ENCODE data around the gene CLPSL1. TPM values are rescaled to one million over a fixed set of nuclear protein-coding genes. Genes with fewer than 3 reads are reported as not detected.

CLPSL1 gene
- total RNA-seq, 1 experiment from 2014 or later = not detected

DNA sequence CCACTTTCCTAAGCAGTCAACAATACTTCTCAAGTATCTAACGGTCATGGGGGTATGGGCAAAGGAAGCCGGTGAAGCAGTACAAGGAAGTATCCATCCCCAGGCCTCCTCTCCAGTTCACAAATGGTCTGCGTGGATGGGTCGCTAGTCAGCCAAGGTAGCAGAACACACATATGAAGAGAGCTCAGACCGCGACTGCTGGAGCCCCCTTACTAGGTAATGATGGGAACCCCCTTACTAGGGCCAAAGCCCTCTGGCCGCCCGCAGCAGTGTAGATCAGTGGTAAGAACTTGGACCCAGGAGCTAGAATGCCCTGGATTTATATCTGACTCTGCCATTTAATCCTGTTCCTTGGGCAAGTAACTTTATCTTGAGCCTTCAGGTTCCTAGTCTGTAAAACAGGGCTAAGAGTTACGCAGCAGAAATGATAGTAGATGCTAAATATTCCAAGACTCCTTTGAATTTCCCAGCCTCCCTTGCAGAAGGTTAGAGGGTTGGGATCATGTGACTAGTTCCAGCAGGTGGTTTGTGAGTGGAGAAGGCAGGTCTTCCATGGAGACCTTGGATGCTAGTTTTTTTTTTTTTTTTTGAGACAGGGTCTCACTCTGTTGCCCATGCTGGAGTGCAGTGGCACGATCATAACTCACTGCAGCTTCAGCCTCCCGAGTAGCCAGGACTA lies 6.6 kb upstream of the CLPSL1 start:
- no peaks in the 10 kb centered on the region for H3K36me3 ChIP-seq (ENCODE audit: control insufficient read depth, insufficient read depth, low read length)
- no peaks in the 10 kb centered on the region for H3K4me1 ChIP-seq (ENCODE audit: control insufficient read depth, insufficient read depth, low read length)
- no peak overlapping the region for H3K27ac ChIP-seq (ENCODE audit: low read length)
- H3K27me3 ChIP-seq (ENCODE audit: control insufficient read depth, insufficient read depth, low read length) = no peaks in the 10 kb centered on the region
- no peaks in the 10 kb centered on the region for H3K9me3 ChIP-seq (ENCODE audit: control insufficient read depth, insufficient read depth, low read depth, low read length)
- in situ Hi-C loops (cut with HindIII; ENCODE audit: low pct_unique_long_range_greater_than_20kb, low sequenced_read_pairs) = no loop called here
- POLR2A ChIA-PET = no interaction called here
- intact Hi-C loops (cut with micrococcal nuclease; ENCODE audit: unreplicated experiment) = no loop called here
- TF ChIP-seq POLR2AphosphoS5 (IDR thresholded peaks at IDR 0.05; ENCODE audit: low read depth, low read length) (no peak), TCF7L2 (IDR thresholded peaks at IDR 0.05; ENCODE audit: low read depth, low read length) (no peak), SIN3A (IDR thresholded peaks at IDR 0.05; ENCODE audit: borderline replicate concordance, insufficient read depth, low read depth, low read length) (no peak), CTCF (IDR thresholded peaks at IDR 0.05) (no peak)
- TF ChIP-seq, protein P1, sequence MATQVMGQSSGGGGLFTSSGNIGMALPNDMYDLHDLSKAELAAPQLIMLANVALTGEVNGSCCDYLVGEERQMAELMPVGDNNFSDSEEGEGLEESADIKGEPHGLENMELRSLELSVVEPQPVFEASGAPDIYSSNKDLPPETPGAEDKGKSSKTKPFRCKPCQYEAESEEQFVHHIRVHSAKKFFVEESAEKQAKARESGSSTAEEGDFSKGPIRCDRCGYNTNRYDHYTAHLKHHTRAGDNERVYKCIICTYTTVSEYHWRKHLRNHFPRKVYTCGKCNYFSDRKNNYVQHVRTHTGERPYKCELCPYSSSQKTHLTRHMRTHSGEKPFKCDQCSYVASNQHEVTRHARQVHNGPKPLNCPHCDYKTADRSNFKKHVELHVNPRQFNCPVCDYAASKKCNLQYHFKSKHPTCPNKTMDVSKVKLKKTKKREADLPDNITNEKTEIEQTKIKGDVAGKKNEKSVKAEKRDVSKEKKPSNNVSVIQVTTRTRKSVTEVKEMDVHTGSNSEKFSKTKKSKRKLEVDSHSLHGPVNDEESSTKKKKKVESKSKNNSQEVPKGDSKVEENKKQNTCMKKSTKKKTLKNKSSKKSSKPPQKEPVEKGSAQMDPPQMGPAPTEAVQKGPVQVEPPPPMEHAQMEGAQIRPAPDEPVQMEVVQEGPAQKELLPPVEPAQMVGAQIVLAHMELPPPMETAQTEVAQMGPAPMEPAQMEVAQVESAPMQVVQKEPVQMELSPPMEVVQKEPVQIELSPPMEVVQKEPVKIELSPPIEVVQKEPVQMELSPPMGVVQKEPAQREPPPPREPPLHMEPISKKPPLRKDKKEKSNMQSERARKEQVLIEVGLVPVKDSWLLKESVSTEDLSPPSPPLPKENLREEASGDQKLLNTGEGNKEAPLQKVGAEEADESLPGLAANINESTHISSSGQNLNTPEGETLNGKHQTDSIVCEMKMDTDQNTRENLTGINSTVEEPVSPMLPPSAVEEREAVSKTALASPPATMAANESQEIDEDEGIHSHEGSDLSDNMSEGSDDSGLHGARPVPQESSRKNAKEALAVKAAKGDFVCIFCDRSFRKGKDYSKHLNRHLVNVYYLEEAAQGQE (IDR thresholded peaks at IDR 0.05; ENCODE audit: insufficient read depth in 1 of 2, low read depth in 2 of 2, low read length in 1 of 2) = no peak
- CTCF ChIA-PET = no interaction called here
- H3K4me3 ChIP-seq (ENCODE audit: low read depth in 2 of 2, low read length in 2 of 2) = no peak overlapping the region
- no TSS peak for BruUV-seq (replicated peaks)
- DNase-seq (ENCODE audit: low read depth, low spot score) (no peak), ATAC-seq (no peak)

- in situ Hi-C loops (cut with HindIII; ENCODE audit: low pct_unique_long_range_greater_than_20kb, low sequenced_read_pairs) = no loop called here
- Histone ChIP-seq H3K4me3 (ENCODE audit: low read depth in 2 of 2, low read length in 2 of 2) (no peak overlapping the region), H3K27me3 (ENCODE audit: control insufficient read depth, insufficient read depth, low read length) (no peaks in the 10 kb centered on the region), H3K9me3 (ENCODE audit: control insufficient read depth, insufficient read depth, low read depth, low read length) (no peaks in the 10 kb centered on the region), H3K27ac (ENCODE audit: low read length) (no peak overlapping the region), H3K36me3 (ENCODE audit: control insufficient read depth, insufficient read depth, low read length) (no peaks in the 10 kb centered on the region), H3K4me1 (ENCODE audit: control insufficient read depth, insufficient read depth, low read length) (no peaks in the 10 kb centered on the region)
- CTCF ChIA-PET = no interaction called here
- BruUV-seq (replicated peaks) = no TSS peak
- intact Hi-C loops (cut with micrococcal nuclease; ENCODE audit: unreplicated experiment) = no loop called here
- POLR2A ChIA-PET = no interaction called here
- no peak for ATAC-seq
- TF ChIP-seq POLR2AphosphoS5 (IDR thresholded peaks at IDR 0.05; ENCODE audit: low read depth, low read length) (no peak), CTCF (IDR thresholded peaks at IDR 0.05) (no peak), SIN3A (IDR thresholded peaks at IDR 0.05; ENCODE audit: borderline replicate concordance, insufficient read depth, low read depth, low read length) (no peak), TCF7L2 (IDR thresholded peaks at IDR 0.05; ENCODE audit: low read depth, low read length) (no peak)
- TF ChIP-seq, protein P1 (IDR thresholded peaks at IDR 0.05; ENCODE audit: insufficient read depth in 1 of 2, low read depth in 2 of 2, low read length in 1 of 2) = no peak
- DNase-seq (ENCODE audit: low read depth, low spot score) = no peak
These were observed 5.8 kb upstream of the CLPSL1 start for GRCh38 chr6:35775031-35775430.
